K562 (cell line): Measurements from ENCODE around the gene SLCO2B1. TPM values are rescaled to one million over a fixed set of nuclear protein-coding genes. Genes with fewer than 3 reads are reported as not detected.

ENCODE experiments used
- BRCA1 ChIP-seq, 2 experiments: fragments of 450-650 bp in 1 of 2; sonication (generic) in 1 of 2; formaldehyde crosslinking in 1 of 2; IDR thresholded peaks; 2 replicates each; pipeline versions ENCODE4 v1.5.0 to v1.6.1; 2017 to 2020; ENCODE audit warnings: mild to moderate bottlenecking in 1 of 2, missing genetic modification reagents in 1 of 2
- CREB3L1 ChIP-seq: fragments of 450-650 bp; IDR thresholded peaks from 2 replicates; pipeline ENCODE4 v1.6.1; 2014; ENCODE audit warnings: low read depth, mild to moderate bottlenecking, moderate library complexity, borderline replicate concordance
- FOXK1 ChIP-seq: sonication (generic); formaldehyde crosslinking; IDR thresholded peaks from 2 replicates; pipeline ENCODE4 v1.8.0; 2022; ENCODE audit warnings: missing genetic modification reagents, mild to moderate bottlenecking, borderline replicate concordance
- POLR2B ChIP-seq: fragments of 450-650 bp; IDR thresholded peaks from 2 replicates; pipeline ENCODE4 v1.6.1; 2018; ENCODE audit warnings: low read depth; ENCODE audit not compliant: partially characterized antibody
- TOE1 ChIP-seq, 2 experiments: fragments of 450-650 bp in 1 of 2; sonication (generic) in 1 of 2; formaldehyde crosslinking in 1 of 2; IDR thresholded peaks; 2 replicates each; pipeline versions ENCODE4 v1.7.1 to v1.8.0; 2016 to 2022; ENCODE audit warnings: borderline replicate concordance in 2 of 2, mild to moderate bottlenecking in 2 of 2, antibody characterized with exemption in 1 of 2, inconsistent platforms in 1 of 2, low read depth in 1 of 2, missing genetic modification reagents in 1 of 2, moderate library complexity in 1 of 2
- YY1 ChIP-seq, 3 experiments: IDR thresholded peaks; 2 replicates each; pipeline ENCODE4 v1.6.1; 2011; ENCODE audit warnings: low read length in 2 of 3, mild to moderate bottlenecking in 2 of 3, moderate library complexity in 2 of 3, borderline replicate concordance in 1 of 3, control low read depth in 1 of 3, low read depth in 1 of 3; ENCODE audit not compliant: insufficient read depth in 3 of 3, insufficient replicate concordance in 2 of 3, control insufficient read depth in 1 of 3, insufficient read length in 1 of 3; ENCODE audit errors: extremely low read depth in 1 of 3
- ZNF445 ChIP-seq: fragments of 250-450 bp; sonication (Bioruptor Pico); IDR thresholded peaks from 2 replicates; pipeline ENCODE4 v1.4.0; 2020; ENCODE audit warnings: low read depth, mild to moderate bottlenecking, moderate library complexity
- polyA plus RNA-seq, 8 experiments: library from polyadenylated mRNA; depleted of rRNA in 4 of 8; stranded (reverse) in 5 of 8; unstranded in 3 of 8; fragments of >200 nt; fragmentation: Nextera tagmentation in 2 of 8; fragmentation: Illumina TruSeq in 1 of 8; extraction: Ambion mirVana in 2 of 8; extraction: Trizol in 1 of 8; gene quantifications; 2 replicates each; pipeline versions ENCODE4 v1.2.1 to v1.2.3, GENCODE V29; 2011 to 2014; ENCODE audit warnings: inconsistent platforms in 1 of 8, missing spikeins in 1 of 8
- total RNA-seq, 7 experiments: library from RNA; depleted of rRNA in 6 of 7; stranded (reverse); fragments of >200 nt in 6 of 7; fragmentation: Illumina TruSeq in 2 of 7; extraction: Trizol in 2 of 7; gene quantifications; 2 replicates each; pipeline versions ENCODE4 v1.2.1 to v1.2.3, GENCODE V29; 2011 to 2021; ENCODE audit warnings: low replicate concordance in 1 of 7
- TF ChIP-seq, protein P1 (sequence below): fragments of 250-450 bp; sonication (Bioruptor Pico); IDR thresholded peaks from 2 replicates; pipeline ENCODE4 v1.8.0; 2021; ENCODE audit warnings: moderate library complexity, mild to moderate bottlenecking, inconsistent platforms

Gene SLCO2B1
- total and polyA plus RNA-seq, 9 of the 15 experiments (the other 6 are each of a cell fraction or from before 2014, with no cell fraction given), result 0.70 to 14.7 (median 7.6) TPM

GRCh38 chr11:75225794-75226193 is 74.9 kb downstream of the SLCO2B1 start (continued):
- no peak for TF ChIP-seq TOE1 (IDR thresholded peaks at IDR 0.05; ENCODE audit: borderline replicate concordance)
- TF ChIP-seq TOE1 (CRISPR knock-in tag; IDR thresholded peaks at IDR 0.05; ENCODE audit: borderline replicate concordance, low read depth), result no peak
- TF ChIP-seq POLR2B, result no peak
- no peak for TF ChIP-seq BRCA1 (IDR thresholded peaks at IDR 0.05)
- TF ChIP-seq BRCA1 (CRISPR knock-in tag; IDR thresholded peaks at IDR 0.05), result no peak
- TF ChIP-seq, protein P1, sequence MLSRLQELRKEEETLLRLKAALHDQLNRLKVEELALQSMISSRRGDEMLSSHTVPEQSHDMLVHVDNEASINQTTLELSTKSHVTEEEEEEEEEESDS, result no peak
- TF ChIP-seq YY1 (IDR thresholded peaks at IDR 0.05; ENCODE audit: borderline replicate concordance in 1 of 3, control insufficient read depth in 1 of 3, extremely low read depth in 1 of 3, insufficient read depth in 3 of 3, insufficient read length in 1 of 3, insufficient replicate concordance in 2 of 3, low read depth in 1 of 3, low read length in 2 of 3), result no peak
- no peak for TF ChIP-seq FOXK1 (CRISPR knock-in tag)
- no peak for TF ChIP-seq ZNF445
- TF ChIP-seq CREB3L1, result no peak
- TF ChIP-seq, all 486 proteins: peak for 0
